Measurements from ENCODE around the gene REV3L.

The REV3L gene

GRCh38 chr6:111267764-111268333 lies 215.2 kb downstream of the REV3L start:
- H3K4me3 ChIP-seq (ENCODE audit: low read length): no peak overlapping the region
- no peak for DNase-seq (ENCODE audit: low read depth)
- no peak for TF ChIP-seq CTCF (IDR thresholded peaks at IDR 0.05; ENCODE audit: insufficient read depth, low read depth, low read length, missing control alignments)

DNA sequence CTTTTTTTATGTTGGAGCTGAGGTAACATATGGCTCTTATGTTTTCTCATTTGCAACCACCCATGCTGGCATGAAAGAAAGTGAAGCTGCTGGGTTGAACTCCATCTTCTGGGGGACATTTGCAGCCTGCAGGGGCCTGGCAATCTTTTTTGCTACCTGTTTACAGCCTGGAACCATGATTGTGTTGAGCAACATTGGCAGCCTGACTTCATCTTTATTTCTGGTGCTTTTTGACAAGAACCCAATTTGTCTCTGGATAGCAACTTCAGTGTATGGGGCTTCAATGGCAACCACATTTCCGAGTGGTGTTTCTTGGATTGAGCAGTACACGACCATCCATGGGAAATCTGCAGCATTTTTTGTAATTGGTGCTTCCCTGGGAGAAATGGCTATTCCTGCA lies 216.7 kb downstream of the REV3L start:
- TF ChIP-seq CTCF (IDR thresholded peaks at IDR 0.05; ENCODE audit: insufficient read depth, low read depth, low read length, missing control alignments): no peak
- H3K4me3 ChIP-seq (ENCODE audit: low read length): no peak overlapping the region
- DNase-seq (ENCODE audit: low read depth): no peak

- no peak overlapping the region for H3K4me3 ChIP-seq (ENCODE audit: low read length)
- DNase-seq (ENCODE audit: low read depth): no peak
- TF ChIP-seq CTCF (IDR thresholded peaks at IDR 0.05; ENCODE audit: insufficient read depth, low read depth, low read length, missing control alignments): no peak
Measured at GRCh38 chr6:111265842-111266241, 217.2 kb downstream of the REV3L start.

- TF ChIP-seq CTCF (IDR thresholded peaks at IDR 0.05; ENCODE audit: insufficient read depth, low read depth, low read length, missing control alignments): no peak
Measured at GRCh38 chr6:111263837-111264236, 219.2 kb downstream of the REV3L start.

DNA sequence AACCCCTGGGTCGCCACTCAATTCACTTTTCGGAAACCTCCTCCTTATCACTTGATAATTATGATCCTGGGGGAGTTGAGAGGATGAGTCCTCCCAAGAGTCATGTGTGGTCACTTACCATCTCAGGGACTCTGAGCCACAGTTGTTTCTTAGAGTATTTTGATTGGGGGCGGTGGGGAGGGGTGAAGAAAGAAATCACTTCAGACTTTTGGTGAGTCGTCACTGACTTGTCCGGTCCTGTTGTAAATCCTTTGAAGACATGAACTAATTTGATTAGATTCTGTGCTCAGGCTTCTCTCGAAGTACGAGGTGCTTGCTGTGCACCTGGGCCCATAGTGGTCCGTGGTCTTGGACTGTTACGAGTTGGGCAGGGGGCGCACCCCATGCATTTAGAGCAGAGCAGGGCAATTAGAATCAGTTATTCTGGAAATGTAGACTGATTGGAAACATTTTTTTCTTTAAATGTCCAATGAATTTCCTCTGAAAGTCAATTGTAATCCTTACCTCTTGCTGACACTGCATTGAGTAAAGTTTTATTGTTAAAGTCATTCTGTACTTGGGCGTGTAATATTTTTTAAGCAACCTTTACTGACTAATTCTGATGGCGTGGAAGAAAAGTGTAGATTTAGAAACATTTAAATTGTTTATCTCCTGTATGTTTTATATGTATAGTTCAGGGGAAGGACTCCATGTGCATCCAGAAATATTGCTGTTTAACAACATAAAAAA lies 222.3 kb downstream of the REV3L start:
- H3K4me3 ChIP-seq (ENCODE audit: low read length): peak overlapping the region; percentile 42
- no peak for TF ChIP-seq CTCF (IDR thresholded peaks at IDR 0.05; ENCODE audit: insufficient read depth, low read depth, low read length, missing control alignments)
- peak; percentile 79 for DNase-seq (ENCODE audit: low read depth)

More at GRCh38 chr6:111263837-111264236, 219.2 kb downstream of the REV3L start:
- H3K4me3 ChIP-seq (ENCODE audit: low read length): no peak overlapping the region
- peak; percentile 67 for DNase-seq (ENCODE audit: low read depth)

- peak overlapping the region; percentile 77 for H3K4me3 ChIP-seq (ENCODE audit: low read length)
- peak; percentile 99 for DNase-seq (ENCODE audit: low read depth)
- peak; percentile 96 for TF ChIP-seq CTCF (IDR thresholded peaks at IDR 0.05; ENCODE audit: insufficient read depth, low read depth, low read length, missing control alignments)
Measured at GRCh38 chr6:111259089-111259831, 223.8 kb downstream of the REV3L start.

All from epithelial cell of esophagus (primary cell).